ENCODE data around the gene RNF123. TPM values are rescaled to one million over a fixed set of nuclear protein-coding genes. Genes with fewer than 3 reads are reported as not detected.

RNF123 gene
- total and polyA plus RNA-seq, 2 experiments from 2014 or later: 27.7 to 39.1 TPM

DNA sequence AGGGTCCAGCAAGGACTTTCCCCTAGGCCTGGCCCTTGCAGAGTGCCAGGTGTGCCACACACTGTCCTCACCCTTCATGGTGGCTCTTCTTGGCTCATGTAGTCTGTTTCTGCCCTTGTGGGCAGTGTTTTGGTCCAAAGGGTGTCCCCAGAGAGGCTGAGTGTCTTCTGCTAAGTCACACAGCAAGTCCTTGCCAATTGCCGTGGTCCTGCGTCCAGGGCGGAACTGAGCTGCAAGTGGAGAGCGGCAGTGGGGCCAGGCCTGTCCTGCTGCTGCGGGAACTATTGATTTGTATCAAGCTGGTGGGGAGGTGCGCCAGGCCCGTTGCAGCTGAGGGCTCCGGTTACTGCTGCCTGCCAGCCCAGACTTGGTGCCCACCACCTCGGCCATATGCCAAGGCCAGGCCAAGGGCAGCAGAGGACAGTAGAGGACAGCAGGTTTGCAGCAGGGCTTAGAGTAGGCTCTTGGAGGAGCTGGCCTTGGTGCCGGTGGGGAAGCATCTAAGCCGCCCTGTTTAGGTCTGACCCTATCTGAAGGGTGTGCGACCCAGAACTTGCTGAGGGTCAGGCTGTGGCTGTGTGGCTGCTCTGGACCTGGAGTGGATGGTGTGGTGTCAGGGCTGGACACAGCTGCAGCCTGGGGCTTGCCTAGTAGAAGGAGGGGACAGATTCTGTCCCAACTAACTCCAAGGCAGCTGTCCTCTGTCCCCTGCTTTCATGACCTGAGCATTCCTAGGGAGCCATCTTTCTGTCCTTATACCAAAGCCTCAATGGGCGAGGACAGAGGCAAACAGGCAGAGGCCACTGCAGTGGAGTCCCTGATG, 25.6 kb downstream of the RNF123 start:
- no peak overlapping the region for H2AFZ ChIP-seq
- no peak overlapping the region for H3K4me3 ChIP-seq
- H3K4me1 ChIP-seq (ENCODE audit: insufficient read depth): peaks cover 10% of the 10 kb centered on the region
- no peaks in the 10 kb centered on the region for H3K79me2 ChIP-seq
- H4K20me1 ChIP-seq (ENCODE audit: insufficient read depth, poor library complexity, severe bottlenecking): peaks cover 3% of the 10 kb centered on the region
- H3K27me3 ChIP-seq: no peaks in the 10 kb centered on the region
- 97% methylated on average over 13 of the region's 13 CpGs for WGBS (ENCODE audit: low lambda C conversion rate, missing lambda C conversion rate)
- H3K9me2 ChIP-seq (replicated peaks; ENCODE audit: insufficient read depth): no peaks in the 10 kb centered on the region
- no peak overlapping the region for H3K27ac ChIP-seq
- H3K4me2 ChIP-seq: no peak overlapping the region
- DNase-seq (ENCODE audit: low spot score): no peak
- H3K36me3 ChIP-seq (replicated peaks; ENCODE audit: insufficient read depth, low read depth): no peaks in the 10 kb centered on the region
- no peaks in the 10 kb centered on the region for H3K9me3 ChIP-seq (ENCODE audit: low read depth)
- TF ChIP-seq, protein P1, sequence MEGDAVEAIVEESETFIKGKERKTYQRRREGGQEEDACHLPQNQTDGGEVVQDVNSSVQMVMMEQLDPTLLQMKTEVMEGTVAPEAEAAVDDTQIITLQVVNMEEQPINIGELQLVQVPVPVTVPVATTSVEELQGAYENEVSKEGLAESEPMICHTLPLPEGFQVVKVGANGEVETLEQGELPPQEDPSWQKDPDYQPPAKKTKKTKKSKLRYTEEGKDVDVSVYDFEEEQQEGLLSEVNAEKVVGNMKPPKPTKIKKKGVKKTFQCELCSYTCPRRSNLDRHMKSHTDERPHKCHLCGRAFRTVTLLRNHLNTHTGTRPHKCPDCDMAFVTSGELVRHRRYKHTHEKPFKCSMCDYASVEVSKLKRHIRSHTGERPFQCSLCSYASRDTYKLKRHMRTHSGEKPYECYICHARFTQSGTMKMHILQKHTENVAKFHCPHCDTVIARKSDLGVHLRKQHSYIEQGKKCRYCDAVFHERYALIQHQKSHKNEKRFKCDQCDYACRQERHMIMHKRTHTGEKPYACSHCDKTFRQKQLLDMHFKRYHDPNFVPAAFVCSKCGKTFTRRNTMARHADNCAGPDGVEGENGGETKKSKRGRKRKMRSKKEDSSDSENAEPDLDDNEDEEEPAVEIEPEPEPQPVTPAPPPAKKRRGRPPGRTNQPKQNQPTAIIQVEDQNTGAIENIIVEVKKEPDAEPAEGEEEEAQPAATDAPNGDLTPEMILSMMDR (IDR thresholded peaks at IDR 0.05; ENCODE audit: poor library complexity): no peak
- no peak for TF ChIP-seq EZH2phosphoT487 (IDR thresholded peaks at IDR 0.05; ENCODE audit: low read depth, severe bottlenecking, unreplicated experiment)
- no peak for TF ChIP-seq EZH2 (IDR thresholded peaks at IDR 0.05; ENCODE audit: borderline replicate concordance)

DNA sequence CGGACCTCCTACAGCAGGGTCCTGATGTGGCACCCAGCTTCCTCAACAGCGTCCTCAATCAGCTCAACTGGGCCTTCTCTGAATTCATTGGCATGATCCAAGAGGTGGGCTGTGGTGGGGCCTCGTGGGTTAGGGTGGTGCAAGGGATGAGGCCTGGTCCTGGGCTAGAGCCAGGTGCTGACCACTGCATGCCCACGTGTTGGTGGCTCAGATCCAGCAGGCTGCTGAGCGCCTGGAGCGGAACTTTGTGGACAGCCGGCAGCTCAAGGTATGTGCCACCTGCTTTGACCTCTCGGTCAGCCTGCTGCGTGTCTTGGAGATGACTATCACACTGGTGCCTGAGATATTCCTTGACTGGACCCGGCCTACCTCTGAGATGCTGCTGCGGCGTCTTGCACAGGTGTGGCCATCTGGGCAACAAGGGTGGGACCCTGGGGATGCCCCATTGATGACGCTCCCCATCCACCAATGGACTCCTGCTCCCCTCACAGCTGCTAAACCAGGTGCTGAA, 26.3 kb downstream of the RNF123 start:
- H3K9me2 ChIP-seq (replicated peaks; ENCODE audit: insufficient read depth): no peaks in the 10 kb centered on the region
- peak; percentile 2 for DNase-seq (ENCODE audit: low spot score)
- TF ChIP-seq EZH2 (IDR thresholded peaks at IDR 0.05; ENCODE audit: borderline replicate concordance): no peak
- no peak for TF ChIP-seq EZH2phosphoT487 (IDR thresholded peaks at IDR 0.05; ENCODE audit: low read depth, severe bottlenecking, unreplicated experiment)
- TF ChIP-seq, protein P1 (IDR thresholded peaks at IDR 0.05; ENCODE audit: poor library complexity): no peak
- no peak overlapping the region for H3K27ac ChIP-seq
- H3K9me3 ChIP-seq (ENCODE audit: low read depth): no peaks in the 10 kb centered on the region
- no peak overlapping the region for H3K4me3 ChIP-seq
- 98% methylated on average over 13 of the region's 13 CpGs for WGBS (ENCODE audit: low lambda C conversion rate, missing lambda C conversion rate)
- no peak overlapping the region for H3K4me2 ChIP-seq
- H3K36me3 ChIP-seq (replicated peaks; ENCODE audit: insufficient read depth, low read depth): no peaks in the 10 kb centered on the region
- H3K27me3 ChIP-seq: no peaks in the 10 kb centered on the region
- H4K20me1 ChIP-seq (ENCODE audit: insufficient read depth, poor library complexity, severe bottlenecking): peaks cover 3% of the 10 kb centered on the region
- H3K4me1 ChIP-seq (ENCODE audit: insufficient read depth): peaks cover 10% of the 10 kb centered on the region
- no peaks in the 10 kb centered on the region for H3K79me2 ChIP-seq
- no peak overlapping the region for H2AFZ ChIP-seq

DNA sequence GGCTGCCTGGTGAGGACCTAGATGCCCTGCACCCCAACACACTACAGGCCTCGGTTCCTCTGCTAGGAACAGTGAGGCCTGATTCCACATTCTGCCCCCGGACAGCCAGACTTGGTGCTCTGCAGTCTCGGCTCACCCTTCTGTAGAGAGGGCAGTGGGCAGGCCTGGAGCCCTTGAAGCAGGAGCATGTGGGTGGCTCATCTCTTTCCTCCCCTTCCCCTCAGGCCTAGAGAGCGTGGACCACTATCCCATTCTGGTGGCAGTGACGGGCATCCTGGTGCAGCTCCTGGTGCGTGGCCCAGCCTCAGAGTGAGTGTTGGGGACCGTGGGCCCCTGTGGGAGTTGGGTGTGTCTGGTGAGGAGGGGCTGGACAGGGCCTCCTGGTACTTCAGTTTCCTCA, 26.8 kb downstream of the RNF123 start:
- DNase-seq (ENCODE audit: low spot score): peak; percentile 3
- no peaks in the 10 kb centered on the region for H3K36me3 ChIP-seq (replicated peaks; ENCODE audit: insufficient read depth, low read depth)
- no peak overlapping the region for H3K4me2 ChIP-seq
- H2AFZ ChIP-seq: no peak overlapping the region
- H3K27me3 ChIP-seq: no peaks in the 10 kb centered on the region
- no peak for TF ChIP-seq EZH2phosphoT487 (IDR thresholded peaks at IDR 0.05; ENCODE audit: low read depth, severe bottlenecking, unreplicated experiment)
- TF ChIP-seq, protein P1 (IDR thresholded peaks at IDR 0.05; ENCODE audit: poor library complexity): no peak
- TF ChIP-seq EZH2 (IDR thresholded peaks at IDR 0.05; ENCODE audit: borderline replicate concordance): no peak
- peaks cover 10% of the 10 kb centered on the region for H3K4me1 ChIP-seq (ENCODE audit: insufficient read depth)
- peaks cover 3% of the 10 kb centered on the region for H4K20me1 ChIP-seq (ENCODE audit: insufficient read depth, poor library complexity, severe bottlenecking)
- WGBS (ENCODE audit: low lambda C conversion rate, missing lambda C conversion rate): 94% methylated on average over 7 of the region's 7 CpGs
- H3K4me3 ChIP-seq: no peak overlapping the region
- no peaks in the 10 kb centered on the region for H3K9me2 ChIP-seq (replicated peaks; ENCODE audit: insufficient read depth)
- H3K79me2 ChIP-seq: no peaks in the 10 kb centered on the region
- H3K9me3 ChIP-seq (ENCODE audit: low read depth): no peaks in the 10 kb centered on the region
- no peak overlapping the region for H3K27ac ChIP-seq
